AG09319 (cell line): ENCODE measurements around the gene PIK3C2B.

ENCODE experiments used
- DNase-seq: peaks from one replicate; pipeline ENCODE4 v3.0.0-alpha.2; 2010; ENCODE audit warnings: low read depth; ENCODE audit errors: extremely low read depth
- CTCF ChIP-seq: IDR thresholded peaks from 2 replicates; pipeline ENCODE4 v1.5.1; 2011; ENCODE audit warnings: low read depth, mild to moderate bottlenecking, inconsistent platforms, low read length, moderate library complexity

The PIK3C2B gene

DNA sequence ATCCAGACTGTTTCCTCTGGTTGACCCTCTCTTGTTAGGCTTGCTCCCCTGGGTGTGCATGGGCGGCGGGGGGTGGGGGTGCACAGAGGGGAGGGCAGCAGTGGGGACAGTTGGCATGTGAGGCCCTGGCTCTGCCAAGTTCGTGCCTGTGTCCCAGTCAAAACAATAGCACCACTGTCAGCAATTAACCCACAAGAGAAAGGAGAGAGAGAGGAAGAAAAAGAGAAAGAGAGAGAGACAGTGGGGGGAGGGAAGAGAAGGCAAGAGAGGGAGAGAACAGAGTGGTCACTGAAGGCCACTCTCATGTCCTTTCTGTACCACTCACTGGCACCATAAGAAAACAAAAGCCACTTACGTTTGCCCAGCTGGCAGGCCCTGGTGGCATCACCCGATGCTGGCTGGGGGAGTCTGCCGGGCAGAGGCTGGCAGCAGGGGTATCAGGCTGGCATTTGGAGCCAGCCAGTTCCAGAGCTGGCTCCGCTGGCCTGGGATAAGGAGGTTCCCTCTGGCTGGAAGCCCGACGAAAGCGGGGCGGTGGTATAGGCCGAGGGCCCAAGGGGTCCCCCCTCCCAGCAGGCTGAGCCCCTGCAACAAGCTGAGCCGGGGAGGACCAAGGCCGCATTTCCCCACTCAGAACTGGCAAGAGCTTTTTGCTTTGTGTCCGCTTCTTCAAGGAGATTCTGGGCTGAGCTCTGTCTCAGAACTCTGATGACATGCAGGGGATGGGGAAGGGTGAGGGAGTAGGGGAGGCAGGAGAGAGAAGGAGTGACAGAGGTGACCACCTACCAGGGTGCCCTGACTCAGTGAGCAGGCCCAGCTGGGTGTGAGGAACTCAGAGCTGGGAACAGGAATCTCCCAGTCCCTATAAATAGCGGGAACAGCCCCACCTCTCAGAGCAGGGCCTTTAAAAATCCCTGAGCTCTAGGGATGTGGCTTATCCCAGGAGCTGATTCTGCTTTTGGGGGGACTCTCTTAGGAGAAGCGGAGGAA is 27.9 kb downstream of the PIK3C2B start:
- no peak for DNase-seq
- TF ChIP-seq CTCF: no peak

GRCh38 chr1:204465546-204466415 is 28.8 kb downstream of the PIK3C2B start:
- no peak for TF ChIP-seq CTCF

DNA sequence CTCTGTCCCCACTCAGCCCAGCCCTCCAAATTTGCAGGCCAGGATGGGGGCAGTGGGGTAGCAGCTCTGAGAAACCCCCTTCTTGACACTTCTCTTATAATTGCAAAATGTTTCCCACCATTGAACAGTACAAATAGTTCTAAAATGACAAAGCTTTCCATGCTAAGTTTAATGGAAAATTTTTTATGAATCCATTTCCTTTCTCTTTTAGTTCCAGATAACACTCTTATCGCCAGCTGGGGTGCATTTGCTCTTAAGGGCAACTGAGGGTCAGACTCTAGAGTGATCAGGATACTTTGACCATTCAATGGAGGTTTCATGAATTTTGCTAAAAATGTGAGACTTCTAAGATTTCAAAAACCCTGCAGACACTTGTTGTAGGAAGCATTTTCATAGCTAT is 29.9 kb downstream of the PIK3C2B start:
- no peak for DNase-seq
- no peak for TF ChIP-seq CTCF

More at GRCh38 chr1:204465546-204466415, 28.8 kb downstream of the PIK3C2B start:
- no peak for DNase-seq

DNA sequence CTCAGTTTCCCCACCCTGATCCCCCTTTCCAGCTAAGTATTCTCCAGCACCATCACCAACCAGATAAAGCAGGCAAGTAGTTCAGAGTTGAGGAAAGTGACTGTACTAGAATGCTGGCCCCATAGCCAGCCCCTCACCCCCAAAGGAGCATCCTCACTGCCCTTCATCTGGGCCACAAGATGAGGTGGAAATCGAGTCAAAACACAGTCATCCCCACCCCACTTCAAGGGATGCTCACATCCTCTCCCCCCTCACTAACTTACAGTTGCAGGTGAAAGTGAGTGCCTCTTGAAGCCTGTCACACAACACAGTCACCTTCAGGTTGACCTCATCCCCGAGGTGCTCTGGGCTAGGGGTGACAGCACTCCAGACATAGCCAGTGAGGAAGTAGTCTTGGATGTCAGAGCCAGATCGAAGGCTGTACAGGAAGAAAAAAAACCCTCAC is 30.4 kb downstream of the PIK3C2B start:
- DNase-seq: no peak

GRCh38 chr1:204463125-204464060 is 31.2 kb downstream of the PIK3C2B start:
- TF ChIP-seq CTCF: no peak
- DNase-seq: no peak

More for the DNA sequence above, 30.4 kb downstream of the PIK3C2B start:
- no peak for TF ChIP-seq CTCF

- no peak for TF ChIP-seq CTCF
- no peak for DNase-seq
These were observed 32.4 kb downstream of the PIK3C2B start for GRCh38 chr1:204462229-204462561.
